Measurements from ENCODE around the gene CNTNAP4.

The CNTNAP4 gene

GRCh38 chr16:76409706-76410105 lies 132.5 kb downstream of the CNTNAP4 start:
- no peak for DNase-seq

GRCh38 chr16:76421571-76421970 lies 144.4 kb downstream of the CNTNAP4 start:
- DNase-seq, result no peak

GRCh38 chr16:76428858-76429257 lies 151.7 kb downstream of the CNTNAP4 start:
- DNase-seq, result no peak

- no peak for DNase-seq
Observed at GRCh38 chr16:76441391-76441790, 164.2 kb downstream of the CNTNAP4 start.

- DNase-seq, result no peak
Observed at GRCh38 chr16:76441876-76442275, 164.7 kb downstream of the CNTNAP4 start.

GRCh38 chr16:76443973-76444372 lies 166.8 kb downstream of the CNTNAP4 start:
- DNase-seq, result no peak

DNA sequence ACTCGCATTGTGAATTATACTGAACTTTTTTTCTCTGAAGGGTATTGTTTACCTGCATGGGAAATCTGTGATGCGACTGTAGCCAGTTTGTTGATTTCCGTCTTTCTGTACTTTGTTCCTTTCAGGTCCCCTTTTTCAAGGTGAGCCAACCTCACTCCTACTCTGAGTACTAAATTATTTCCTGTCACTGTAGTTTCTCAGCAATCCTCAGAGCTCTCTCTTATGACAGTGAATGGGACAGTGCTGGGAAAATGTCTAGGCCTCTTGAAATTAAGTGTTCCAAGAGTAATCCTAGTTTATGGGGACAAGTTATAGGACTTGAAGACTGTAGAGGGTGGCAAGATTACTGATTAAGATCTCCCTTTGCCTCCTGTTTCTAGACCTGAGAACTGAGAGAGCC lies 167.6 kb downstream of the CNTNAP4 start:
- no peak for DNase-seq

GRCh38 chr16:76445815-76446214 lies 168.6 kb downstream of the CNTNAP4 start:
- DNase-seq, result no peak

DNA sequence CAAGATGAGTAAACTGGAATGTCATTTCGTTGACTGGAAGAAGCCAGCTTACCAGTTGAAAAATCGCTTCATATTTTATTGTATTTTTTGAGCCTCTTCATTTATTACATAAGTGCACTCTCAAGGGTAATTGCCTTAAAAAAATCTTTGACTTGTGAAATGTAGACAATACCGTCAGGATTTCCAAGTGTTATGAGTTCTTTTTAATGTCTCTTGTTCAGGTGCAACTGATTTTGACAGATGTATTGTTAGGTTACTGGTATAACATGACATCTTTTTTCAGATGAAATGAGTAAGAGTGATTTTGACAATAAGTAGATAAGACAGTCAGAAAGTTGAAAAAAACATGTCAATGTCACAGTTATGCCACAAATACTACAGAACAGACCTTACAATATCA lies 169.1 kb downstream of the CNTNAP4 start:
- DNase-seq, result no peak

- DNase-seq, result no peak
Observed at GRCh38 chr16:76450890-76451289, 173.7 kb downstream of the CNTNAP4 start.

DNA sequence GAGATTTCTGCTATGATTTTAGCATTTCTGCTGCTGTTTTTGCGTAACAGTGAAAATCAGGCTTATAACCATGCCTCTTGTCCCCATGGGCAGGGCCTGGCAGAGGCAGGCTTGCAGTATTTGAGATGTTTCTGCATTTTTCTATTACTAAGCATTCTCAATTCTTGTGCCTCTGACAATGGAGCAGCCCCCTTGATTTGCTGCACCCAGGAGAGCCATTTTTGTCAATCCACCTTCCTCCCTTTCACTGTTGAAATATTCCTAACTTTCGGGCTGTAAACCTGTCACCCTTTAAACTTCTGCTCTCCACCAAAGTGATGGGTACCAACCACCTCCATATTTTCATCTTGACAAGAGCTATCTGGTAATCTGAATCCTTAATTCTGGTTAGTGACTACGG lies 178.1 kb downstream of the CNTNAP4 start:
- no peak for DNase-seq

DNA sequence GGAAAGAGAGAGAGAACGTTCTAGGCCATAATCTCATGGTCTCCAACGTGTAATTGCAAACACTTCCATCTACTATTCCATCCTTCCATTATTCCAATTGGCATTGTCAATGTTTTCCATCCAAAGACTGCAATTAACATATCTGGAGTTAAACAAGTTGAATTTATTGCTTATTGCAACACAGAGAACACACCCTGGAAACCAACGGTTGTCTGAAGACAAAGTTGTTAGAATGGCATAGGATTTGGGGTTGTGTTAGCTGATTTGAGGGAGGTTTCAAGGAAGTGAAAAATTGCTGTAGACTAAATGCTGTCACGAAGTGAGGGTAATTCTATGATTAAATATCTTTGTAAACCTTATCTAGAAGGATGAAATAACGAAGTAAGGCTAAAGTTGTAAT lies 178.8 kb downstream of the CNTNAP4 start:
- no peak for DNase-seq

- no peak for DNase-seq
Observed at GRCh38 chr16:76459111-76459510, 181.9 kb downstream of the CNTNAP4 start.

DNA sequence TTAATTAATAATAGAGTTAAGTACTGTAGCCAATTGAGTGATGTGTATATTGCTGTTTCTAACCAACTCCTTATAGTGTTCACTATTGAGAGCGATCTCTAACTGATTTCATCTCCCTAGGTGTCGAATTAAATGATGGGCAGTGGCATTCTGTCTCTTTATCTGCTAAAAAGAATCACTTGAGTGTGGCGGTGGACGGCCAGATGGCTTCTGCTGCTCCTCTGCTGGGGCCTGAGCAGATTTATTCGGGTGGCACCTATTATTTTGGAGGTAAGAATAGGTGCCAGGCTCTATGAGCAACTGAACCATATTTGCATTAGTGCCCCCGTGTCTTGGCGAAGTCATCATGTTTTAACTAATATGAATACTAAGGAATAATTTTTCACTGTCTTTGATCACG lies 184.6 kb downstream of the CNTNAP4 start:
- no peak for DNase-seq

- DNase-seq, result no peak
Observed at GRCh38 chr16:76464955-76465620, 187.9 kb downstream of the CNTNAP4 start.

DNA sequence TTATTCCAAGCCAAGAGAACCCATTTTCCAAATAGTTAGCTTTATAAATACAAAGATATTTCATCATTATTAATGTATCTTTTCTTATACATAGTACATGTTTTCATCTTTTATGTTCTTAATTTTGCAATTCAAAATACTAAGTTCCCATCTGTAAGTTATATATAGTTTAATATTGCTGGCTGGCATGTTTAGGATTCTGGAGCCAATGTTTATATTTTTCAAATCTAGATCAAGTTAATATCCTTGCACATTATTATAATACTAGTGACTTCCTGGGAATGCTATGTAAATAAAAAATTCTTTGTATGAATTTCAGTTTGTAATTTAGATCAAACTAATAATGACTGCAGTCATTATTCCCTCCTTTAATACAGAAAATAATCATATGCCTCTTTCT lies 189.7 kb downstream of the CNTNAP4 start:
- DNase-seq, result no peak

- no peak for DNase-seq
Observed at GRCh38 chr16:76474048-76474447, 196.8 kb downstream of the CNTNAP4 start.

- no peak for DNase-seq
Observed at GRCh38 chr16:76478105-76478504, 200.9 kb downstream of the CNTNAP4 start.

- no peak for DNase-seq
Observed at GRCh38 chr16:76483307-76483909, 206.2 kb downstream of the CNTNAP4 start.

DNA sequence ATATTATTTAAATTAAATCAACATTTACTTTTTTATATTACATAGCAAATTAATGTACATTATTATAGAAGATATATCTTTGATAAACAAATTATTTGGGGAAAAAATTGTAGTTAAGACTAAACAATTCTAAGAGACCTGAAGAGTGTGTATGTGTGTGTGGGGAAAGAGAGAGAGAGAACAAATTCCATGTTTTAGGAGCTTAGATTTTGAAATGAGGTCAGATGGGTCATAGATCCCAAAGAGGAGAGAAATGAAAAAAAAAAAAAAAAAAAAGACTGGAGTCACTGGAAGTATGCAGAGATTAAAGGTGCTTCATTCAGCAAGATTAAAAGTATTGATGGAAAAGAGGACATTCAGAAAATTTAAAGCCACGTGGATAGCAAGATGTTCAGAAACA lies 206.8 kb downstream of the CNTNAP4 start:
- DNase-seq, result no peak

DNA sequence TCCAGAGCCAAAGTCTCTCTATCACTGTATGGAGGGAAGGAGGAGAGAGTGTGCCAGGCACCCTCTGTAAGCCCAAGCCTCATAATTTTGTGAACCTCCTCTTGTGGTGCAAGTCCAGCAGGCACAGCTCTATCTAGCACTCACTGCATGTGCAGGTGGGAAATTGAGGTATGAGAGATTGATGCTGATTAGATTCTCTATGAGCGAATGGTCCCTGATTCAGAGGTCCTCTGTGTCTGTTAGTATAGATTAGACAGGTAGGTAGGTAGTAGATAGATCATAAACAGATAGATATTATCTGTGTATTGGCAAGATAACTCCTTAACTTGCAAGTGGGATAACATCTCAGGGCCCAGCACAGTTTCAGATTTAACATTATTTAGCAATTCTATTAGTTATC lies 209.5 kb downstream of the CNTNAP4 start:
- DNase-seq, result no peak

DNA sequence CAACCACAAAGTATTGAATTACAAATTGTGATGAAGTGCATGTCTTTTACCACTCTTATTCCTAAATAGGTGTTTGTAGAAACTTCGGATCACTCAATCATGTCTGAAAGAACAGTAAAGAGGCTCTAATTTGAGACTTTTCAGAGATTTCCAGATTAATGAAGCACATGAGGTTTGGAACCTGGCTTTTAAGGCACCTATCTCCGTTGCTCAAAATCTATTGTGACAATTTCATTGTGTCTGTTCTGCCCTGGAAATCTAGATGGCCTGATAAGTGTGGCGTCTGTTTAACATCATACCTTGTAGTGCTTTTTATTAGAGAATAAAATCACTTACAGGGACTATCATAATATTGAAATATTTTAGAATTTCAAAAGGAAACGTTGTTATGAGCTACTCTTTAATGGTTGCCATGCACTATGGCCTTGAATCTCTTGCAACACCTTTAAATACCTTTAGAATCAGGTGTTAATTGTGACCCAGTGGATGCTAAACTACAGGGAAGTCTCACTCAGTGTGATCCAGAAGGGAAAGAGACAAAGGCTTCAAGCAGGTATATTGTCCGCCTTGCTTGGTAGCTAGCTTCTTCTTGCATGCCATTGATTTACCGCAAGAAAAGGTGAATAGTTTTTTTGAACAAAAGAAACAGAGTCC lies 210.3 kb downstream of the CNTNAP4 start:
- DNase-seq, result no peak

- DNase-seq, result no peak
Observed at GRCh38 chr16:76488065-76488417, 210.8 kb downstream of the CNTNAP4 start.

- no peak for DNase-seq
Observed at GRCh38 chr16:76490036-76490639, 212.9 kb downstream of the CNTNAP4 start.

Data from suppressor macrophage treated with lipopolysaccharide for 1 hour (primary cell).